Activated CD8-positive, alpha-beta T cell treated with anti-CD3 and anti-CD28 coated beads for 36 hours (primary cell): Measurements from ENCODE around the gene ST8SIA2. TPM values are rescaled to one million over a fixed set of nuclear protein-coding genes. Genes with fewer than 3 reads are reported as not detected.

Experiments
- ATAC-seq: fragments of 200-7000 bp; cut with Tn5 transposase; one replicate; pipeline ENCODE4 v1.10.0; 2021; ENCODE audit warnings: mild to moderate bottlenecking, moderate library complexity
- CTCF ChIA-PET: fragments of 350-600 bp; sonication (Branson Sonifier 250); formaldehyde crosslinking; loops from one replicate; lab custom pipeline; 2021; ENCODE audit warnings: antibody characterized with exemption; lab: Charles Lee
- POLR2A ChIA-PET: fragments of 350-600 bp; sonication (Branson Sonifier 250); formaldehyde crosslinking; loops from one replicate; lab custom pipeline; 2021; ENCODE audit warnings: antibody characterized with exemption; lab: Charles Lee
- DNase-seq: peaks from one replicate; pipeline ENCODE4 v3.0.0-alpha.2; 2020
- H3K27ac Mint-ChIP-seq: one replicate; pipeline ENCODE4 v1.8.0; 2021; ENCODE audit warnings: mild to moderate bottlenecking, mixed read lengths
- H3K27me3 Mint-ChIP-seq: one replicate; pipeline ENCODE4 v1.8.0; 2021; ENCODE audit warnings: mixed read lengths
- H3K36me3 Mint-ChIP-seq: one replicate; pipeline ENCODE4 v1.8.0; 2021; ENCODE audit warnings: low read depth, mixed read lengths
- H3K4me1 Mint-ChIP-seq: one replicate; pipeline ENCODE4 v1.8.0; 2021; ENCODE audit warnings: low read depth, mixed read lengths
- H3K4me3 Mint-ChIP-seq: one replicate; pipeline ENCODE4 v1.8.0; 2021; ENCODE audit warnings: mild to moderate bottlenecking, moderate library complexity, mixed read lengths
- H3K9me3 Mint-ChIP-seq: one replicate; pipeline ENCODE4 v1.8.0; 2021; ENCODE audit warnings: mixed read lengths
- CTCF ChIP-seq: fragments of 200-600 bp; IDR thresholded peaks from one replicate; pipeline ENCODE4 v1.8.0; 2022; ENCODE audit warnings: antibody characterized with exemption, mild to moderate bottlenecking
- intact Hi-C: fragments of 100-400 bp; cut with micrococcal nuclease; formaldehyde crosslinking; loops from one replicate; pipeline ENCODE4 v1.10.0; 2022
- total RNA-seq, 2 experiments: library from RNA; stranded (reverse); gene quantifications; one replicate each; pipeline ENCODE4 v1.2.3, GENCODE V29; 2021

ST8SIA2 gene
- total RNA-seq, 2 experiments from 2014 or later, result not detected

- DNase-seq (no peak), ATAC-seq (no peak)
- CTCF ChIA-PET, result no interaction called here
- Mint-ChIP-seq H3K27me3 (no peaks in the 10 kb centered on the region), H3K27ac (no peak overlapping the region), H3K9me3 (no peaks in the 10 kb centered on the region), H3K4me1 (no peaks in the 10 kb centered on the region), H3K4me3 (no peak overlapping the region), H3K36me3 (no peaks in the 10 kb centered on the region)
- no peak for TF ChIP-seq CTCF
- POLR2A ChIA-PET, result no interaction called here
- intact Hi-C loops, result no loop called here
These were observed 16.9 kb downstream of the ST8SIA2 start for GRCh38 chr15:92410537-92410936.

GRCh38 chr15:92411256-92411655 lies 17.6 kb downstream of the ST8SIA2 start:
- TF ChIP-seq CTCF, result no peak
- Mint-ChIP-seq H3K9me3 (no peaks in the 10 kb centered on the region), H3K4me3 (no peak overlapping the region), H3K27ac (no peak overlapping the region), H3K27me3 (peaks cover 1% of the 10 kb centered on the region), H3K36me3 (no peaks in the 10 kb centered on the region), H3K4me1 (no peaks in the 10 kb centered on the region)
- intact Hi-C loops, result no loop called here
- ChIA-PET CTCF (no interaction called here), POLR2A (no interaction called here)
- no peak for ATAC-seq
- DNase-seq, result no peak

GRCh38 chr15:92413510-92413909 lies 19.8 kb downstream of the ST8SIA2 start:
- no peak for DNase-seq
- no peak for ATAC-seq
- ChIA-PET POLR2A (no interaction called here), CTCF (no interaction called here)
- intact Hi-C loops, result no loop called here
- H3K9me3 Mint-ChIP-seq, result no peaks in the 10 kb centered on the region
- H3K4me1 Mint-ChIP-seq, result no peaks in the 10 kb centered on the region
- H3K36me3 Mint-ChIP-seq, result no peaks in the 10 kb centered on the region
- peaks cover 1% of the 10 kb centered on the region for H3K27me3 Mint-ChIP-seq
- H3K27ac Mint-ChIP-seq, result no peak overlapping the region
- no peak for TF ChIP-seq CTCF
- H3K4me3 Mint-ChIP-seq, result no peak overlapping the region

GRCh38 chr15:92415639-92416297 lies 22.1 kb downstream of the ST8SIA2 start:
- no peaks in the 10 kb centered on the region for H3K9me3 Mint-ChIP-seq
- DNase-seq (no peak), ATAC-seq (no peak)
- H3K4me3 Mint-ChIP-seq, result no peak overlapping the region
- CTCF ChIA-PET, result no interaction called here
- no peak overlapping the region for H3K27ac Mint-ChIP-seq
- intact Hi-C loops, result no loop called here
- TF ChIP-seq CTCF, result no peak
- H3K27me3 Mint-ChIP-seq, result peaks cover 1% of the 10 kb centered on the region
- POLR2A ChIA-PET, result no interaction called here
- H3K36me3 Mint-ChIP-seq, result no peaks in the 10 kb centered on the region
- no peaks in the 10 kb centered on the region for H3K4me1 Mint-ChIP-seq

GRCh38 chr15:92416557-92416956 lies 22.9 kb downstream of the ST8SIA2 start:
- intact Hi-C loops, result no loop called here
- Mint-ChIP-seq H3K27ac (no peak overlapping the region), H3K36me3 (no peaks in the 10 kb centered on the region), H3K4me1 (no peaks in the 10 kb centered on the region), H3K27me3 (peaks cover 1% of the 10 kb centered on the region), H3K4me3 (no peak overlapping the region), H3K9me3 (no peaks in the 10 kb centered on the region)
- TF ChIP-seq CTCF, result no peak
- ChIA-PET POLR2A (no interaction called here), CTCF (no interaction called here)
- ATAC-seq (no peak), DNase-seq (no peak)
